Neural cell (in vitro differentiated cells): ENCODE data around the gene SRSF2.

ENCODE experiments used
- CTCF ChIP-seq: fragments of 450-650 bp; IDR thresholded peaks from 2 replicates; pipeline ENCODE4 v1.5.1; 2014; ENCODE audit warnings: antibody characterized with exemption, mild to moderate bottlenecking, moderate library complexity; ENCODE audit not compliant: poor library complexity, severe bottlenecking
- EP300 ChIP-seq: fragments of 450-650 bp; conservative IDR thresholded peaks from 2 replicates; pipeline ENCODE4 v1.6.1; 2014; ENCODE audit warnings: antibody characterized with exemption, mild to moderate bottlenecking, moderate library complexity; ENCODE audit not compliant: poor library complexity, severe bottlenecking
- EZH2 ChIP-seq: fragments of 200-600, 300-800 bp; shearing (Covaris generic), sonication (generic); IDR thresholded peaks from 2 replicates; pipeline ENCODE4 v1.6.1; 2014; ENCODE audit warnings: antibody characterized with exemption, low read length, borderline replicate concordance, mild to moderate bottlenecking; ENCODE audit not compliant: insufficient read depth, poor library complexity, severe bottlenecking
- MXI1 ChIP-seq: fragments of 450-650 bp; conservative IDR thresholded peaks from 2 replicates; pipeline ENCODE4 v1.6.1; 2014; ENCODE audit warnings: antibody characterized with exemption, mild to moderate bottlenecking; ENCODE audit not compliant: poor library complexity, severe bottlenecking
- POLR2AphosphoS5 ChIP-seq: IDR thresholded peaks from 2 replicates; pipeline ENCODE4 v1.6.1; 2012
- RAD21 ChIP-seq: fragments of 450-650 bp; conservative IDR thresholded peaks from 2 replicates; pipeline ENCODE4 v1.6.1; 2014; ENCODE audit warnings: antibody characterized with exemption, mild to moderate bottlenecking, moderate library complexity
- SMC3 ChIP-seq: fragments of 450-650 bp; conservative IDR thresholded peaks from 2 replicates; pipeline ENCODE4 v1.6.1; 2014; ENCODE audit warnings: antibody characterized with exemption, mild to moderate bottlenecking, moderate library complexity; ENCODE audit not compliant: poor library complexity

- TF ChIP-seq CTCF (no peak), EZH2 (no peak), EP300 (no peak), SMC3 (no peak), MXI1 (no peak), POLR2AphosphoS5 (no peak), RAD21 (no peak)
Observed at GRCh38 chr17:76685846-76686245, 51.3 kb downstream of the SRSF2 start.
